HepG2 (cell line): ENCODE data around the gene TAB3. TPM values are rescaled to one million over a fixed set of nuclear protein-coding genes. Genes with fewer than 3 reads are reported as not detected.
A peak's percentile ranks its signal among the peaks of the same experiment; 100 is the strongest.

Source experiments
- ATF1 ChIP-seq: IDR thresholded peaks from 2 replicates; pipeline ENCODE4 v1.6.1; 2016; ENCODE audit warnings: mild to moderate bottlenecking, control low read depth
- CCDC6 ChIP-seq: sonication (generic); formaldehyde crosslinking; IDR thresholded peaks from 2 replicates; pipeline ENCODE4 v1.8.1; 2022; ENCODE audit warnings: mild to moderate bottlenecking, missing genetic modification reagents, moderate library complexity
- DPF2 ChIP-seq: sonication (generic); formaldehyde crosslinking; IDR thresholded peaks from 2 replicates; pipeline ENCODE4 v1.4.0; 2020; ENCODE audit warnings: mild to moderate bottlenecking, low read depth, missing genetic modification reagents, borderline replicate concordance
- MED1 ChIP-seq: sonication (generic); formaldehyde crosslinking; IDR thresholded peaks from 2 replicates; pipeline ENCODE4 v1.4.0; 2020; ENCODE audit warnings: missing genetic modification reagents
- NBN ChIP-seq: fragments of 450-650 bp; conservative IDR thresholded peaks from 2 replicates; pipeline ENCODE4 v1.6.1; 2017
- NCOA5 ChIP-seq: sonication (generic); formaldehyde crosslinking; IDR thresholded peaks from 2 replicates; pipeline ENCODE4 v1.4.0; 2020; ENCODE audit warnings: missing genetic modification reagents
- NFYC ChIP-seq: IDR thresholded peaks from 2 replicates; pipeline ENCODE4 v1.6.1; 2016; ENCODE audit warnings: missing genetic modification reagents, missing compliant biosample characterization
- PLRG1 ChIP-seq: fragments of 450-650 bp; conservative IDR thresholded peaks from 2 replicates; pipeline ENCODE4 v1.6.1; 2016
- RARG ChIP-seq: sonication (generic); formaldehyde crosslinking; IDR thresholded peaks from 2 replicates; pipeline ENCODE4 v1.4.0; 2020; ENCODE audit warnings: low read depth, mild to moderate bottlenecking, missing genetic modification reagents
- RBM22 ChIP-seq: fragments of 200-400 bp; formaldehyde crosslinking; optimal IDR thresholded peaks from 2 replicates; pipeline ENCODE3; 2017; ENCODE audit warnings: mild to moderate bottlenecking, low read length, moderate library complexity
- REXO4 ChIP-seq: sonication (generic); formaldehyde crosslinking; IDR thresholded peaks from 2 replicates; pipeline ENCODE4 v1.8.0; 2022; ENCODE audit warnings: missing genetic modification reagents, mild to moderate bottlenecking, borderline replicate concordance
- SRSF1 ChIP-seq: fragments of 200-400 bp; formaldehyde crosslinking; optimal IDR thresholded peaks from 2 replicates; pipeline ENCODE3; 2017; ENCODE audit warnings: mild to moderate bottlenecking, low read depth, low read length, moderate library complexity
- YY1 ChIP-seq: IDR thresholded peaks from 2 replicates; pipeline ENCODE4 v1.6.1; 2011; ENCODE audit warnings: low read length, low read depth, moderate library complexity, mild to moderate bottlenecking; ENCODE audit not compliant: insufficient read depth, insufficient replicate concordance
- ZMAT3 ChIP-seq: sonication (generic); formaldehyde crosslinking; conservative IDR thresholded peaks from 2 replicates; pipeline ENCODE4 v1.7.0; 2021; ENCODE audit warnings: missing genetic modification reagents
- ZNF75D ChIP-seq: sonication (generic); formaldehyde crosslinking; IDR thresholded peaks from 2 replicates; pipeline ENCODE4 v1.8.1; 2023; ENCODE audit warnings: missing genetic modification reagents, mild to moderate bottlenecking, borderline replicate concordance
- ZNF768 ChIP-seq: sonication (generic); formaldehyde crosslinking; IDR thresholded peaks from 2 replicates; pipeline ENCODE4 v1.4.0; 2020; ENCODE audit warnings: missing genetic modification reagents
- ZNF782 ChIP-seq: sonication (generic); formaldehyde crosslinking; IDR thresholded peaks from 2 replicates; pipeline ENCODE4 v1.4.0; 2020; ENCODE audit warnings: missing genetic modification reagents, mild to moderate bottlenecking, borderline replicate concordance
- ZNF790 ChIP-seq: sonication (generic); formaldehyde crosslinking; IDR thresholded peaks from 2 replicates; pipeline ENCODE4 v1.8.0; 2022; ENCODE audit warnings: missing genetic modification reagents, mild to moderate bottlenecking, borderline replicate concordance
- polyA plus RNA-seq, 8 experiments: library from polyadenylated mRNA; depleted of rRNA in 3 of 8; stranded (reverse) in 7 of 8; unstranded in 1 of 8; fragments of >200 nt; fragmentation: Illumina TruSeq in 4 of 8; extraction: Trizol in 4 of 8; gene quantifications; 2 replicates each; pipeline versions ENCODE4 v1.2.1 to v1.2.3, GENCODE V29; 2011 to 2016; ENCODE audit warnings: low read depth in 4 of 8, missing spikeins in 1 of 8, mixed read lengths in 1 of 8; ENCODE audit not compliant: insufficient read depth in 1 of 8
- total RNA-seq, 5 experiments: library from RNA; depleted of rRNA; stranded (reverse); fragments of >200 nt; fragmentation: Illumina TruSeq; extraction: Trizol; gene quantifications; 2 replicates each; pipeline ENCODE4 v1.2.3, GENCODE V29; 2016; ENCODE audit warnings: low read depth in 1 of 5
- TF ChIP-seq, protein P1 (sequence below): sonication (generic); formaldehyde crosslinking; IDR thresholded peaks from 2 replicates; pipeline ENCODE4 v1.5.0; 2020; ENCODE audit warnings: mild to moderate bottlenecking, missing genetic modification reagents, borderline replicate concordance
- TF ChIP-seq, protein P2 (sequence below): sonication (generic); formaldehyde crosslinking; IDR thresholded peaks from 2 replicates; pipeline ENCODE4 v1.5.0; 2020; ENCODE audit warnings: missing genetic modification reagents
- TF ChIP-seq, protein P3 (sequence below), 2 experiments: fragments of 450-650 bp in 1 of 2; sonication (generic) in 1 of 2; formaldehyde crosslinking; IDR thresholded peaks; 2 replicates each; pipeline versions ENCODE4 v1.5.0 to v1.8.0; 2020 to 2022; ENCODE audit warnings: mild to moderate bottlenecking in 1 of 2, missing genetic modification reagents in 1 of 2

Gene TAB3
- total and polyA plus RNA-seq, 2 of the 13 experiments (the other 11 are each of a cell fraction or from before 2014, with no cell fraction given), result 27.2 to 59.8 TPM

DNA sequence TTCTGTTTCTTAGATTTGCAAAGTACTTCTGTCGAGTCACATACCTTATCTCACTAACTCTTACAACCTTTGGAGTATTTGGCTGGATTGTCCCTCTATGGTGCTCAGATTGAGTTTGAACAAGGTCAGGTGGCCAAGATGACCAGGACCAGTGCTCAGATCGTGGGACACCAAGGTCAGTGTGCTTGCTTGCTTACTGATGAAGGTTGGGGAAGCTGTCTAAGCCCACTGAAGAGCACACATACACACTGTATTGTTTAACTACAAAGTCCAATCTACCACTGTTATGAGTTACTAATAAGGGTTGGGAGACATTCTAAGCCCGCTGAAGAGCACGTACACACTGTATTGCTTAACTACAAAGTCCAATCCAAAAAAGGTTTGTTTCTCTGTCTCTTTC lies 53.7 kb downstream of the TAB3 start (continued):
- no peak for TF ChIP-seq ZNF768 (CRISPR knock-in tag)
- no peak; the same call in 1 of the 2 replicates for TF ChIP-seq ATF1
- TF ChIP-seq ZMAT3, result no peak
- TF ChIP-seq CCDC6 (CRISPR knock-in tag), result no peak
- peak; percentile 64 for TF ChIP-seq YY1
- TF ChIP-seq RARG (CRISPR knock-in tag), result no peak
- TF ChIP-seq, protein P1, sequence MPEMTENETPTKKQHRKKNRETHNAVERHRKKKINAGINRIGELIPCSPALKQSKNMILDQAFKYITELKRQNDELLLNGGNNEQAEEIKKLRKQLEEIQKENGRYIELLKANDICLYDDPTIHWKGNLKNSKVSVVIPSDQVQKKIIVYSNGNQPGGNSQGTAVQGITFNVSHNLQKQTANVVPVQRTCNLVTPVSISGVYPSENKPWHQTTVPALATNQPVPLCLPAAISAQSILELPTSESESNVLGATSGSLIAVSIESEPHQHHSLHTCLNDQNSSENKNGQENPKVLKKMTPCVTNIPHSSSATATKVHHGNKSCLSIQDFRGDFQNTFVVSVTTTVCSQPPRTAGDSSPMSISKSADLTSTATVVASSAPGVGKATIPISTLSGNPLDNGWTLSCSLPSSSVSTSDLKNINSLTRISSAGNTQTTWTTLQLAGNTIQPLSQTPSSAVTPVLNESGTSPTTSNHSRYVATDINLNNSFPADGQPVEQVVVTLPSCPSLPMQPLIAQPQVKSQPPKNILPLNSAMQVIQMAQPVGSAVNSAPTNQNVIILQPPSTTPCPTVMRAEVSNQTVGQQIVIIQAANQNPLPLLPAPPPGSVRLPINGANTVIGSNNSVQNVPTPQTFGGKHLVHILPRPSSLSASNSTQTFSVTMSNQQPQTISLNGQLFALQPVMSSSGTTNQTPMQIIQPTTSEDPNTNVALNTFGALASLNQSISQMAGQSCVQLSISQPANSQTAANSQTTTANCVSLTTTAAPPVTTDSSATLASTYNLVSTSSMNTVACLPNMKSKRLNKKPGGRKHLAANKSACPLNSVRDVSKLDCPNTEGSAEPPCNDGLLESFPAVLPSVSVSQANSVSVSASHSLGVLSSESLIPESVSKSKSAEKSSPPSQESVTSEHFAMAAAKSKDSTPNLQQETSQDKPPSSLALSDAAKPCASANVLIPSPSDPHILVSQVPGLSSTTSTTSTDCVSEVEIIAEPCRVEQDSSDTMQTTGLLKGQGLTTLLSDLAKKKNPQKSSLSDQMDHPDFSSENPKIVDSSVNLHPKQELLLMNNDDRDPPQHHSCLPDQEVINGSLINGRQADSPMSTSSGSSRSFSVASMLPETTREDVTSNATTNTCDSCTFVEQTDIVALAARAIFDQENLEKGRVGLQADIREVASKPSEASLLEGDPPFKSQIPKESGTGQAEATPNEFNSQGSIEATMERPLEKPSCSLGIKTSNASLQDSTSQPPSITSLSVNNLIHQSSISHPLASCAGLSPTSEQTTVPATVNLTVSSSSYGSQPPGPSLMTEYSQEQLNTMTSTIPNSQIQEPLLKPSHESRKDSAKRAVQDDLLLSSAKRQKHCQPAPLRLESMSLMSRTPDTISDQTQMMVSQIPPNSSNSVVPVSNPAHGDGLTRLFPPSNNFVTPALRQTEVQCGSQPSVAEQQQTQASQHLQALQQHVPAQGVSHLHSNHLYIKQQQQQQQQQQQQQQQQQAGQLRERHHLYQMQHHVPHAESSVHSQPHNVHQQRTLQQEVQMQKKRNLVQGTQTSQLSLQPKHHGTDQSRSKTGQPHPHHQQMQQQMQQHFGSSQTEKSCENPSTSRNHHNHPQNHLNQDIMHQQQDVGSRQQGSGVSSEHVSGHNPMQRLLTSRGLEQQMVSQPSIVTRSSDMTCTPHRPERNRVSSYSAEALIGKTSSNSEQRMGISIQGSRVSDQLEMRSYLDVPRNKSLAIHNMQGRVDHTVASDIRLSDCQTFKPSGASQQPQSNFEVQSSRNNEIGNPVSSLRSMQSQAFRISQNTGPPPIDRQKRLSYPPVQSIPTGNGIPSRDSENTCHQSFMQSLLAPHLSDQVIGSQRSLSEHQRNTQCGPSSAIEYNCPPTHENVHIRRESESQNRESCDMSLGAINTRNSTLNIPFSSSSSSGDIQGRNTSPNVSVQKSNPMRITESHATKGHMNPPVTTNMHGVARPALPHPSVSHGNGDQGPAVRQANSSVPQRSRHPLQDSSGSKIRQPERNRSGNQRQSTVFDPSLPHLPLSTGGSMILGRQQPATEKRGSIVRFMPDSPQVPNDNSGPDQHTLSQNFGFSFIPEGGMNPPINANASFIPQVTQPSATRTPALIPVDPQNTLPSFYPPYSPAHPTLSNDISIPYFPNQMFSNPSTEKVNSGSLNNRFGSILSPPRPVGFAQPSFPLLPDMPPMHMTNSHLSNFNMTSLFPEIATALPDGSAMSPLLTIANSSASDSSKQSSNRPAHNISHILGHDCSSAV, result no peak
- TF ChIP-seq NCOA5, result no peak
- TF ChIP-seq NFYC (CRISPR knock-in tag), result no peak; the same call in 1 of the 2 replicates
- no peak for TF ChIP-seq REXO4
- TF ChIP-seq, protein P2, sequence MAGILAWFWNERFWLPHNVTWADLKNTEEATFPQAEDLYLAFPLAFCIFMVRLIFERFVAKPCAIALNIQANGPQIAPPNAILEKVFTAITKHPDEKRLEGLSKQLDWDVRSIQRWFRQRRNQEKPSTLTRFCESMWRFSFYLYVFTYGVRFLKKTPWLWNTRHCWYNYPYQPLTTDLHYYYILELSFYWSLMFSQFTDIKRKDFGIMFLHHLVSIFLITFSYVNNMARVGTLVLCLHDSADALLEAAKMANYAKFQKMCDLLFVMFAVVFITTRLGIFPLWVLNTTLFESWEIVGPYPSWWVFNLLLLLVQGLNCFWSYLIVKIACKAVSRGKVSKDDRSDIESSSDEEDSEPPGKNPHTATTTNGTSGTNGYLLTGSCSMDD (CRISPR knock-in tag), result no peak
- no peak for TF ChIP-seq ZNF75D (CRISPR knock-in tag)
- TF ChIP-seq, protein P3, sequence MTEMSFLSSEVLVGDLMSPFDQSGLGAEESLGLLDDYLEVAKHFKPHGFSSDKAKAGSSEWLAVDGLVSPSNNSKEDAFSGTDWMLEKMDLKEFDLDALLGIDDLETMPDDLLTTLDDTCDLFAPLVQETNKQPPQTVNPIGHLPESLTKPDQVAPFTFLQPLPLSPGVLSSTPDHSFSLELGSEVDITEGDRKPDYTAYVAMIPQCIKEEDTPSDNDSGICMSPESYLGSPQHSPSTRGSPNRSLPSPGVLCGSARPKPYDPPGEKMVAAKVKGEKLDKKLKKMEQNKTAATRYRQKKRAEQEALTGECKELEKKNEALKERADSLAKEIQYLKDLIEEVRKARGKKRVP (CRISPR knock-in tag; IDR thresholded peaks at IDR 0.05), result peak in 1 of 2 experiments; percentile 35; a peak in 1 of 4 replicates
- TF ChIP-seq MED1 (CRISPR knock-in tag), result peak; percentile 94
- TF ChIP-seq NBN, result no peak
- TF ChIP-seq ZNF782, result no peak
- TF ChIP-seq PLRG1, result no peak
- peak; percentile 60 for TF ChIP-seq RBM22
- TF ChIP-seq DPF2 (CRISPR knock-in tag), result peak; percentile 78; the same call in 1 of the 2 replicates
- no peak for TF ChIP-seq ZNF790 (CRISPR knock-in tag)
- no peak for TF ChIP-seq SRSF1
